Small intestine (tissue), 7 donors: ENCODE results near the gene TBC1D1. TPM values are rescaled to one million over a fixed set of nuclear protein-coding genes. Genes with fewer than 3 reads are reported as not detected.
A peak's percentile ranks its signal among the peaks of the same experiment; 100 is the strongest.

Source experiments
- DNase-seq, 2 donors: peaks; one replicate each; pipeline versions ENCODE4 v3.0.0 to v3.0.0-alpha.2; 2013
- FAIRE-seq: peaks from 2 replicates; lab custom pipeline; 2012; peaks lifted over from hg19 to GRCh38; lab: Jason Lieb, UNC
- H3K27ac ChIP-seq, 3 donors: one replicate each; pipeline ENCODE4 v1.5.1; 2013; ENCODE audit warnings: low read length in 2 of 3, mild to moderate bottlenecking in 2 of 3, control low read depth in 1 of 3, inconsistent platforms in 1 of 3, low read depth in 1 of 3, moderate library complexity in 1 of 3
- H3K27me3 ChIP-seq, 3 donors: one replicate each; pipeline ENCODE4 v1.6.1; 2013; ENCODE audit warnings: low read length in 3 of 3, inconsistent platforms in 1 of 3; ENCODE audit not compliant: control insufficient read depth in 3 of 3, insufficient read depth in 3 of 3
- H3K36me3 ChIP-seq, 3 donors: one replicate each; pipeline ENCODE4 v1.6.1; 2013; ENCODE audit warnings: low read length in 3 of 3, inconsistent platforms in 1 of 3, low read depth in 1 of 3, mild to moderate bottlenecking in 1 of 3, moderate library complexity in 1 of 3; ENCODE audit not compliant: control insufficient read depth in 3 of 3, insufficient read depth in 2 of 3
- H3K4me1 ChIP-seq, 3 donors: one replicate each; pipeline ENCODE4 v1.6.1; 2013; ENCODE audit warnings: low read length in 2 of 3, inconsistent platforms in 1 of 3, low read depth in 1 of 3, mild to moderate bottlenecking in 1 of 3, moderate library complexity in 1 of 3; ENCODE audit not compliant: control insufficient read depth in 3 of 3, insufficient read depth in 2 of 3
- H3K4me3 ChIP-seq, 3 donors: one replicate each; pipeline ENCODE4 v1.5.1; 2013; ENCODE audit warnings: low read length in 3 of 3, control low read depth in 1 of 3, inconsistent platforms in 1 of 3, low read depth in 1 of 3, mild to moderate bottlenecking in 1 of 3, moderate library complexity in 1 of 3
- H3K9me3 ChIP-seq, 2 donors: one replicate each; pipeline ENCODE4 v1.6.1; 2013; ENCODE audit warnings: low read depth in 1 of 2, low read length in 1 of 2; ENCODE audit not compliant: control insufficient read depth in 2 of 2, insufficient read depth in 1 of 2
- WGBS, 3 donors: extraction: QIAGEN DNeasy Blood & Tissue Kit; methylation state at CpG; one replicate each; pipeline ENCODE4 v1.1.7; 2013; 5-methylcytosine and 5-hydroxymethylcytosine counted together
- polyA plus RNA-seq, 4 donors: library from polyadenylated mRNA; stranded (reverse) in 3 of 4; unstranded in 1 of 4; fragments of 200-250 nt in 3 of 4; fragments of 120-200 nt in 1 of 4; gene quantifications; one replicate each; pipeline versions ENCODE4 v1.2.1 to v1.2.3, GENCODE V29; 2013
- donor health status: healthy with polysubstance abuse.
- donor health status: control.
- donor health status: control.
- donor health status: Bipolar disorder and iron deficiency.
- donor health status: healthy.

Gene TBC1D1
- polyA plus RNA-seq, 4 donors = 38.3 to 118 (median 41.5) TPM

- Histone ChIP-seq H3K27ac (no peak overlapping the region), H3K36me3 (peaks cover 0 to 15% (median 7%) of the 10 kb centered on the region in 3 donors), H3K9me3 (no peaks in the 10 kb centered on the region), H3K4me1 (peaks cover 0 to 18% (median 0%) of the 10 kb centered on the region in 3 donors), H3K27me3 (no peaks in the 10 kb centered on the region), H3K4me3 (no peak overlapping the region)
- FAIRE-seq (no peak), DNase-seq (no peak)
- WGBS, 3 donors = 56 to 85% (median 76%) methylated on average over 1 of the region's 1 CpG
Measured at GRCh38 chr4:38144031-38144430, 253.1 kb downstream of the TBC1D1 start.

- Histone ChIP-seq H3K36me3 (peaks cover 0 to 5% (median 0%) of the 10 kb centered on the region in 3 donors), H3K27me3 (no peaks in the 10 kb centered on the region), H3K4me3 (no peak overlapping the region), H3K4me1 (peaks cover 0 to 18% (median 0%) of the 10 kb centered on the region in 3 donors), H3K9me3 (no peaks in the 10 kb centered on the region), H3K27ac (peak overlapping the region in 1 of 3 donors; percentile 39)
- 77 to 87% (median 82%) methylated on average over 4 of the region's 4 CpGs for WGBS, 3 donors
- DNase-seq (no peak), FAIRE-seq (no peak)
Measured at GRCh38 chr4:38145033-38145678, 254.3 kb downstream of the TBC1D1 start.

GRCh38 chr4:38145741-38146140, 254.9 kb downstream of the TBC1D1 start:
- peak overlapping the region in 1 of 3 donors; percentile 39 for H3K27ac ChIP-seq
- WGBS, 3 donors = 25 to 46% (median 44%) methylated on average over 4 of the region's 4 CpGs
- peaks cover 0 to 13% (median 0%) of the 10 kb centered on the region in 3 donors for H3K4me1 ChIP-seq
- H3K4me3 ChIP-seq = no peak overlapping the region
- H3K9me3 ChIP-seq = no peaks in the 10 kb centered on the region
- FAIRE-seq (no peak), DNase-seq (no peak)
- no peaks in the 10 kb centered on the region for H3K27me3 ChIP-seq
- peaks cover 0 to 3% (median 0%) of the 10 kb centered on the region in 3 donors for H3K36me3 ChIP-seq

GRCh38 chr4:38146383-38146782, 255.5 kb downstream of the TBC1D1 start:
- 53 to 78% (median 77%) methylated on average over 2 of the region's 2 CpGs for WGBS, 3 donors

GRCh38 chr4:38149472-38149996, 258.6 kb downstream of the TBC1D1 start:
- no peak overlapping the region for H3K4me3 ChIP-seq
- H3K9me3 ChIP-seq = no peaks in the 10 kb centered on the region
- H3K27me3 ChIP-seq = no peaks in the 10 kb centered on the region
- H3K27ac ChIP-seq = no peak overlapping the region
- DNase-seq (no peak), FAIRE-seq (no peak)
- peaks cover 0 to 15% (median 0%) of the 10 kb centered on the region in 3 donors for H3K4me1 ChIP-seq
- no peaks in the 10 kb centered on the region for H3K36me3 ChIP-seq

More at GRCh38 chr4:38146383-38146782, 255.5 kb downstream of the TBC1D1 start:
- Histone ChIP-seq H3K9me3 (no peaks in the 10 kb centered on the region), H3K27me3 (no peaks in the 10 kb centered on the region), H3K4me3 (no peak overlapping the region), H3K4me1 (peaks cover 0 to 9% (median 0%) of the 10 kb centered on the region in 3 donors), H3K36me3 (peaks cover 0 to 3% (median 0%) of the 10 kb centered on the region in 3 donors), H3K27ac (no peak overlapping the region)
- DNase-seq = no peak
- no peak for FAIRE-seq

- H3K9me3 ChIP-seq = no peaks in the 10 kb centered on the region
- no peak overlapping the region for H3K27ac ChIP-seq
- H3K4me1 ChIP-seq = peaks cover 0 to 20% (median 0%) of the 10 kb centered on the region in 3 donors
- DNase-seq (no peak), FAIRE-seq (no peak)
- H3K4me3 ChIP-seq = no peak overlapping the region
- 67 to 87% (median 86%) methylated on average over 8 of the region's 8 CpGs for WGBS, 3 donors
- H3K36me3 ChIP-seq = no peaks in the 10 kb centered on the region
- no peaks in the 10 kb centered on the region for H3K27me3 ChIP-seq
Measured at GRCh38 chr4:38149997-38150671, 259.2 kb downstream of the TBC1D1 start.

- H3K27ac ChIP-seq = no peak overlapping the region
- H3K9me3 ChIP-seq = no peaks in the 10 kb centered on the region
- 78 to 93% (median 85%) methylated on average over 5 of the region's 5 CpGs for WGBS, 3 donors
- H3K36me3 ChIP-seq = no peaks in the 10 kb centered on the region
- no peaks in the 10 kb centered on the region for H3K27me3 ChIP-seq
- DNase-seq (no peak), FAIRE-seq (no peak)
- H3K4me3 ChIP-seq = no peak overlapping the region
- H3K4me1 ChIP-seq = peaks cover 0 to 19% (median 3%) of the 10 kb centered on the region in 3 donors
Measured at GRCh38 chr4:38150766-38151165, 259.9 kb downstream of the TBC1D1 start.

GRCh38 chr4:38151873-38152272, 261.0 kb downstream of the TBC1D1 start:
- Histone ChIP-seq H3K4me3 (no peak overlapping the region), H3K27ac (no peak overlapping the region), H3K4me1 (peaks cover 0 to 18% (median 3%) of the 10 kb centered on the region in 3 donors), H3K9me3 (no peaks in the 10 kb centered on the region), H3K27me3 (no peaks in the 10 kb centered on the region), H3K36me3 (no peaks in the 10 kb centered on the region)
- 90 to 99% (median 92%) methylated on average over 6 of the region's 6 CpGs for WGBS, 3 donors
- DNase-seq (no peak), FAIRE-seq (no peak)
